ENCODE results near the gene CYFIP2. TPM values are rescaled to one million over a fixed set of nuclear protein-coding genes. Genes with fewer than 3 reads are reported as not detected.

The CYFIP2 gene
- total and polyA plus RNA-seq, 10 of the 15 experiments (the other 5 are each of a cell fraction or from before 2014, with no cell fraction given) = 43.4 to 173 (median 96.0) TPM

DNA sequence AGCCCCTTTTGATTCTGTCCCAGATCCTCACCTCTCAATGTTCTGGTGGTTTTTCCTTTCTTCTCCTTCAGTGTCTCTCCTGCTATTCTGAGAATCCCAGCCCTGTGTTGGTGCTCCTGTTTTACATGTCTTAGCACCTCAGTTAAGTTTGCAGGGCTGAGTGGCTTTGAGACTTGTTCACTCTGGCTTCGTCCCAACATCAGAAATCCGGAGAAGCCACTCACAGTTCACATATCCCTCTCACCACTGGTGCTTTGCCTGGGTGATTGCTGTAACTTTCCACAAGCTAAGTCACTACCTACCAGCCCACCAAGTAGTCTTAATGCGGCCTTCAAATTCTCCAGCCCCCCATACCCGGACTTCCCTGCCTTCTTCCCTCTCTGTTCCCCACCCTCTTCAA, 40.2 kb downstream of the CYFIP2 start (continued):
- TF ChIP-seq, protein P1, sequence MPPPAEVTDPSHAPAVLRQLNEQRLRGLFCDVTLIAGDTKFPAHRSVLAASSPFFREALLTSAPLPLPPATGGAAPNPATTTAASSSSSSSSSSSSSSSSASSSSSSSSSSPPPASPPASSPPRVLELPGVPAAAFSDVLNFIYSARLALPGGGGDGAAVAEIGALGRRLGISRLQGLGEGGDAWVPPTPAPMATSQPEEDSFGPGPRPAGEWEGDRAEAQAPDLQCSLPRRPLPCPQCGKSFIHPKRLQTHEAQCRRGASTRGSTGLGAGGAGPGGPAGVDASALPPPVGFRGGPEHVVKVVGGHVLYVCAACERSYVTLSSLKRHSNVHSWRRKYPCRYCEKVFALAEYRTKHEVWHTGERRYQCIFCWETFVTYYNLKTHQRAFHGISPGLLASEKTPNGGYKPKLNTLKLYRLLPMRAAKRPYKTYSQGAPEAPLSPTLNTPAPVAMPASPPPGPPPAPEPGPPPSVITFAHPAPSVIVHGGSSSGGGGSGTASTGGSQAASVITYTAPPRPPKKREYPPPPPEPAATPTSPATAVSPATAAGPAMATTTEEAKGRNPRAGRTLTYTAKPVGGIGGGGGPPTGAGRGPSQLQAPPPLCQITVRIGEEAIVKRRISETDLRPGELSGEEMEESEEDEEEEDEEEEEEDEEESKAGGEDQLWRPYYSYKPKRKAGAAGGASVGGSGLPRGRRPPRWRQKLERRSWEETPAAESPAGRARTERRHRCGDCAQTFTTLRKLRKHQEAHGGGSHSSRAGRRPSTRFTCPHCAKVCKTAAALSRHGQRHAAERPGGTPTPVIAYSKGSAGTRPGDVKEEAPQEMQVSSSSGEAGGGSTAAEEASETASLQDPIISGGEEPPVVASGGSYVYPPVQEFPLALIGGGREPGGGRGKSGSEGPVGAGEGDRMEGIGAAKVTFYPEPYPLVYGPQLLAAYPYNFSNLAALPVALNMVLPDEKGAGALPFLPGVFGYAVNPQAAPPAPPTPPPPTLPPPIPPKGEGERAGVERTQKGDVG (CRISPR knock-in tag; IDR thresholded peaks at IDR 0.05) = no peak

DNA sequence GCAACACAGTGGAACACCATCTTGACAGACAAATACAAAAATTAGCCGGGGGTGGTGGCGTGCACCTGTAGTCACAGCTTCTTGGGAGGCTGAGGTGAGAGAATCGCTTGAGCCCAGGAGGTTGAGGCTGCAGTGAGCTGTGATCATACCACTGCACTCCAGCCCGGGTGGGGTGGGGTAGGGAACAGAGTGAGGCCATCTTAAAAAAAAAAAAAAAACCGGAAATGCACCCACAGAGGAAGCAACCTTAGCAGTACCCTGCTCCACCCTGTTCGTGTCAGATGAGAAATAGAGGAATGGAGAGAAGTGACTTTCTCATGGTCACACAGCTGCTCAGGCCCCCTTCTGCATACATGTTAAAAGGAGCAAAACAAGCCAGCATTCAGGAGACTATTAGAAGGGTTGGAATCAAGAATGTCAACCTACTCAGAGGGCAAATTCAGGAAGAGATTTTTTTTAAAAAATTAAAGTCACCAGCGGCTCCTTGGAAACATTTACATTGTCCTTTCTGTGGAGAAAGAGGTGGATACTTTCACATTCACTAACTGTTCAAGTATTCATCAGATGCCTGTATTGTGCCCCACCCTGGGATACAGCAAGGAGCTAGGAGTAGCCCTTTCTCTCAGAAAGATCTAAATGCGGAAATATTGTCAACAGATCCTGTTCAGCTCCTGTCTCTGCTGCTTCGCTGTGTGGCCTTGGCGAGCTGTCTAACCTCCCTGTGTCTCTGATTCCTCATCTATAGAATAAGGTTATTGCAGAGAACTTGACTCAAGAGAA, 41.0 kb downstream of the CYFIP2 start:
- no peak for DNase-seq (ENCODE audit: low read depth, low spot score)
- Histone ChIP-seq H3K4me2 (ENCODE audit: control insufficient read depth, insufficient read depth) (no peak overlapping the region), H3K4me1 (ENCODE audit: control insufficient read depth, insufficient read depth, low read length) (no peaks in the 10 kb centered on the region), H3K9ac (ENCODE audit: control insufficient read depth, insufficient read depth, low read length) (no peak overlapping the region), H3K27me3 (replicated peaks in 1 of 2; ENCODE audit: control insufficient read depth in 2 of 2, insufficient read depth in 2 of 2, low read length in 1 of 2) (no peaks in the 10 kb centered on the region), H3K79me2 (ENCODE audit: control insufficient read depth, insufficient read depth, low read length) (no peaks in the 10 kb centered on the region), H2AFZ (ENCODE audit: control insufficient read depth, low read depth, low read length) (no peak overlapping the region), H3K4me3 (no peak overlapping the region), H3K27ac (ENCODE audit: control insufficient read depth, insufficient read depth) (no peak overlapping the region), H4K20me1 (ENCODE audit: control insufficient read depth, insufficient read depth) (no peaks in the 10 kb centered on the region), H3K9me3 (replicated peaks; ENCODE audit: control insufficient read depth, insufficient read depth, low read length) (no peaks in the 10 kb centered on the region), H3K36me3 (ENCODE audit: control insufficient read depth in 2 of 2, insufficient read depth in 2 of 2, low read length in 1 of 2) (peaks cover 22 to 37% of the 10 kb centered on the region in 2 experiments)
- WGBS (ENCODE audit: insufficient coverage, insufficient replicate concordance, low lambda C conversion rate, missing lambda C conversion rate) = 86% methylated on average over 7 of the region's 10 CpGs
- ChIA-PET RAD21 (ENCODE audit: unreplicated experiment) (interaction anchor here (0.7 to 6.7 kb wide), 5 partner anchors 35 to 158 kb away, joined by 3 to 72 read pairs (median 4); no protein-coding TSS in a partner anchor), SMC1A (ENCODE audit: uncharacterized antibody, unreplicated experiment) (interaction anchor here (0.5 to 10.4 kb wide), 8 partner anchors 10 to 284 kb away, joined by 3 to 132 read pairs (median 11); no protein-coding TSS in a partner anchor), CTCF (interaction anchor here (0.9 to 13.9 kb wide), 11 partner anchors 8 to 197 kb away, joined by 3 to 213 read pairs (median 6); no protein-coding TSS in a partner anchor), POLR2A (interaction anchor here (0.5 to 1.2 kb wide), 5 partner anchors 40 to 215 kb away, joined by 3 to 4 read pairs (median 3); no protein-coding TSS in a partner anchor)
- ATAC-seq = no peak
- intact Hi-C loops (cut with micrococcal nuclease; ENCODE audit: unreplicated experiment) (no loop called here), in situ Hi-C loops (cut with MboI) (no loop called here)
- no TSS peak for BruUV-seq (replicated peaks)
- no peak for FAIRE-seq
- TF ChIP-seq BCL11A (IDR thresholded peaks at IDR 0.05; ENCODE audit: low read depth, low read length) = no peak
- TF ChIP-seq RBBP5 (conservative IDR thresholded peaks at IDR 0.05) = no peak
- TF ChIP-seq ZBTB11 (CRISPR knock-in tag; IDR thresholded peaks at IDR 0.05) = no peak
- no peak for TF ChIP-seq MTA2 (IDR thresholded peaks at IDR 0.05; ENCODE audit: low read depth)
